Measurements from ENCODE around the gene USP4. TPM values are rescaled to one million over a fixed set of nuclear protein-coding genes. Genes with fewer than 3 reads are reported as not detected.
A peak's percentile ranks its signal among the peaks of the same experiment; 100 is the strongest.
"Not testable (repeated sequence)": the region's sequence is repeated elsewhere in the genome, so short reads cannot be mapped to it uniquely, and the experiment has no call there.

The USP4 gene
- total and polyA plus RNA-seq, 9 donors, result 17.9 to 59.0 (median 44.8) TPM

GRCh38 chr3:49255718-49256511 is 83.9 kb downstream of the USP4 start:
- H3K27ac ChIP-seq (ENCODE audit: low read length), result no peak overlapping the region
- 68% methylated on average over 3 of the region's 6 CpGs for WGBS (ENCODE audit: insufficient coverage)
- H3K27me3 ChIP-seq (ENCODE audit: control insufficient read depth, insufficient read depth, low read length), result no peaks in the 10 kb centered on the region
- no peak for DNase-seq
- peaks cover 10% of the 10 kb centered on the region for H3K4me1 ChIP-seq (ENCODE audit: control insufficient read depth, insufficient read depth, low read length)
- H3K36me3 ChIP-seq (ENCODE audit: control insufficient read depth, insufficient read depth, low read length), result peaks cover 3% of the 10 kb centered on the region
- H3K4me3 ChIP-seq (ENCODE audit: low read length), result no peak overlapping the region
- no peaks in the 10 kb centered on the region for H3K9me3 ChIP-seq (replicated peaks; ENCODE audit: control insufficient read depth, low read depth, low read length)

DNA sequence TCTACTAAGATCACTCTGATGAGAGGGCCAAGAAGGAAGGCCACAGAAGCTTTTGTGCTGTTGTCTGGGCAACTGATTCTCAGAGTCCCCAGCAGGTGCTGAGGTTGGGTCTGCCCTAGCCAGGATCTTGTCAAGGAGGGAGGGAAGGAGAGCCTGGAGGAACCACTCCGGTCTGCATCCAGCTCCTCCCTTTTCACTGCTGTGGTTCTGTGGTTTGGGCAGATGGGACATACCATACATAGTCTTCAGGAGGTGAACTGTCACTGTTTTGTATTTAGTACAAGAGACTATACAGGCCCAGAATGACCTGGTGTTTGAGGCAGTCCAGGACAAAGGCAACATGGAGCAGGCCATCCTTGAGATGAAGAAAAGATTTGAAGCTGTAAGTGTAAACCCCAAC is 84.7 kb downstream of the USP4 start:
- WGBS (ENCODE audit: insufficient coverage), result no CpG with 5 or more reads among the region's 1 CpG
- Histone ChIP-seq H3K4me3 (ENCODE audit: low read length) (no peak overlapping the region), H3K36me3 (ENCODE audit: control insufficient read depth, insufficient read depth, low read length) (peaks cover 3% of the 10 kb centered on the region), H3K4me1 (ENCODE audit: control insufficient read depth, insufficient read depth, low read length) (peaks cover 10% of the 10 kb centered on the region), H3K9me3 (replicated peaks; ENCODE audit: control insufficient read depth, low read depth, low read length) (no peaks in the 10 kb centered on the region), H3K27me3 (ENCODE audit: control insufficient read depth, insufficient read depth, low read length) (no peaks in the 10 kb centered on the region), H3K27ac (ENCODE audit: low read length) (no peak overlapping the region)
- peak; percentile 50 for DNase-seq

- no peak for DNase-seq
- H3K9me3 ChIP-seq (replicated peaks; ENCODE audit: control insufficient read depth, low read depth, low read length), result no peaks in the 10 kb centered on the region
- peaks cover 10% of the 10 kb centered on the region for H3K4me1 ChIP-seq (ENCODE audit: control insufficient read depth, insufficient read depth, low read length)
- no peaks in the 10 kb centered on the region for H3K27me3 ChIP-seq (ENCODE audit: control insufficient read depth, insufficient read depth, low read length)
- H3K36me3 ChIP-seq (ENCODE audit: control insufficient read depth, insufficient read depth, low read length), result peaks cover 3% of the 10 kb centered on the region
- H3K27ac ChIP-seq (ENCODE audit: low read length), result no peak overlapping the region
- WGBS (ENCODE audit: insufficient coverage), result no CpG with 5 or more reads among the region's 3 CpGs
- H3K4me3 ChIP-seq (ENCODE audit: low read length), result no peak overlapping the region
Measured at GRCh38 chr3:49253512-49253911, 86.3 kb downstream of the USP4 start.

DNA sequence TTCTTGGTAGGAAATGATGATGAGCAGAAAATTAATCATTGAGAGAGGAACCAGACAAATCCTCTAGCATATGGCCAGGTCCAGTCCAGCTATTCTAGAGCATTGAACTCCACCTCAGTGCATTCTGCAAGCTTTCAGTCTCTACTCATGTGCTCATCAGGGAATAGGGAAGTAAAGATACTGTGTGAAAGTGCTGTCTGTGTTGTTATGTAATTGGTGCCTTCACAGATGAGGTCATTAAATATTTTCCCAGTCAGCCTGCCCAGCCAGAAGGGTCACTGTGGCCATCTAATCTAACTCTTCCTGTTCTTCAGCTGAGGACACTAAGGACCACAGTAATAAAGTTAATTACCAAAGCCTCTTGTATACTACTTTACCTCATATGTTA is 91.0 kb downstream of the USP4 start:
- H3K27ac ChIP-seq (ENCODE audit: low read length), result peak overlapping the region; percentile 65
- H3K36me3 ChIP-seq (ENCODE audit: control insufficient read depth, insufficient read depth, low read length), result peaks cover 10% of the 10 kb centered on the region
- DNase-seq, result peak; percentile 78
- H3K4me1 ChIP-seq (ENCODE audit: control insufficient read depth, insufficient read depth, low read length), result no peaks in the 10 kb centered on the region
- H3K27me3 ChIP-seq (ENCODE audit: control insufficient read depth, insufficient read depth, low read length), result no peaks in the 10 kb centered on the region
- no peaks in the 10 kb centered on the region for H3K9me3 ChIP-seq (replicated peaks; ENCODE audit: control insufficient read depth, low read depth, low read length)
- H3K4me3 ChIP-seq (ENCODE audit: low read length), result no peak overlapping the region

DNA sequence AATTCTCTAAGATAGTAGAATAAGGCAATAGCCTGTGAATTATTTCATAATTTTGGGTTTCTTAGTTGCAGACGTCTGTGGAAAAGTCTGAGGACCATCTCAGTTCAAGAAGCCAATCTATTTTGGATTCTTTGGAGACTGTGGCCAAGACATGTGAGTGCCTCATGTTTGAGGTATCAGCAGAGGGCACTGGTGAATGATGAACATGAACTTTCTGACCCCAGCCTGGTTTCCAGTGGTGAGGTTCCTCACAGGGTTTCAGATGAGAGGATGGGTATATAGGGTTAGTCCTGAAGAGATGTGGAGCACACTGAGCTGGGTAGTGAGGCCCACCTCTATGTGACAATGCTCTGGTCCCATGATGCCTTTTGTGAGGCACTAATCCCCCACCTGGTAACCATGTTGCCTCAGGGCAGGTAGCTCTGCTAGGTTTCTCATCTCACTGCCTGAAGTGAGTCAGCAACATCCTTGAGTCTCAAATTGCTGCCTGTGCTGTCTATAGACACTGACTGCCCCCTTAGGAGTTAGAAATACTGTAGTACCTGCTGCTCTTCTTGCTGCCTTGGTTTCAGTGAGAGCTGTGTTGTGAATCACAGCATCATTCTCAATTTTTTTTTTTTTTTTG is 95.2 kb downstream of the USP4 start:
- Histone ChIP-seq H3K27ac (ENCODE audit: low read length) (no peak overlapping the region), H3K36me3 (ENCODE audit: control insufficient read depth, insufficient read depth, low read length) (peaks cover 21% of the 10 kb centered on the region), H3K27me3 (ENCODE audit: control insufficient read depth, insufficient read depth, low read length) (no peaks in the 10 kb centered on the region), H3K4me1 (ENCODE audit: control insufficient read depth, insufficient read depth, low read length) (no peaks in the 10 kb centered on the region), H3K4me3 (ENCODE audit: low read length) (no peak overlapping the region), H3K9me3 (replicated peaks; ENCODE audit: control insufficient read depth, low read depth, low read length) (no peaks in the 10 kb centered on the region)
- peak; percentile 60 for DNase-seq
- WGBS (ENCODE audit: insufficient coverage), result no CpG with 5 or more reads among the region's 1 CpG

GRCh38 chr3:49240091-49240490 is 99.8 kb downstream of the USP4 start:
- DNase-seq; H3K4me1 ChIP-seq (ENCODE audit: control insufficient read depth, insufficient read depth, low read length); H3K9me3 ChIP-seq (replicated peaks; ENCODE audit: control insufficient read depth, low read depth, low read length); H3K27me3 ChIP-seq (ENCODE audit: control insufficient read depth, insufficient read depth, low read length); H3K27ac ChIP-seq (ENCODE audit: low read length); H3K4me3 ChIP-seq (ENCODE audit: low read length): not testable (repeated sequence)
- WGBS (ENCODE audit: insufficient coverage), result 97% methylated on average over 6 of the region's 11 CpGs
- H3K36me3 ChIP-seq (ENCODE audit: control insufficient read depth, insufficient read depth, low read length), result peaks cover 15% of the 10 kb centered on the region

DNA sequence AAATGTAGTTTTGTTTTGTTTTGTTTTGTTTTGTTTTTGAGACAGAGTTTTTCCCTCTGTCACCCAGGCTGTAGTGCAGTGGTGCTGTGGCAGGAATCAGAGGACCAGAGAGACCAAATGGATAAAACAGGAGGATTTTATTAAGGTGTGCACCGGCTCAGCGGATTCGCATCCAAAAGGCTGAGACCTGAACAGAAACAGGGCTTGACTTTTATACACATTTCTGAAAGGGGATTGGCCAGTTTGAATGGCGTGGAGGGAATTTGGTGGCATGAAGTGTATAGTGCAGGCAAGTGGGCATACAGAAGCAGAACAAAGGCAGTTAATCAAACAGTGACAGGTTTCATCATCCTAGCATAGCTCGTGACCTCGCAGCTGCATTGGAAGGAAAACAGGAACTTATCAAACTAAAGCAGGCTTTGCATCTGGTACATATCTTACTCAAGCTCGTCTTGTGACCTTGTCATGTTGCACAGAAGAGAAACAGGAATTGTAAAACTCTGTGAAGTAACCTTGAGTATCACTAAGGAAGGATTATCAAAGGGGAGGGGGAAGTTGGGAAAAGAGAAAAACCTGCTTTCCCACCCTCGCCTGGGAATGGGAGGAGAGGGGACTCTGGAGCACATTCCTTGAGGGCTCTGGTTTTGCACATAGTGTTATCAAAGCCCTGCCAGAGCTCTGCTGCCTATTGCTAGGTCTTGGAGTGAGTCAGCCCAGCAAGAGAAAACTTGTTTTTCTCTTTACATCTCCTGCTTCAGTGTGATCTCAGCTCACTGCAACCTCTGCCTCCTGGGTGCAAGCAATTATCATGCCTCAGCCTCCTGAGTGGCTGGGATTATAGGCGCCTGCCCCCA is 101.4 kb downstream of the USP4 start:
- Histone ChIP-seq H3K27me3 (ENCODE audit: control insufficient read depth, insufficient read depth, low read length) (no peaks in the 10 kb centered on the region), H3K4me3 (ENCODE audit: low read length) (no peak overlapping the region), H3K9me3 (replicated peaks; ENCODE audit: control insufficient read depth, low read depth, low read length) (peaks cover 11% of the 10 kb centered on the region), H3K4me1 (ENCODE audit: control insufficient read depth, insufficient read depth, low read length) (no peaks in the 10 kb centered on the region), H3K27ac (ENCODE audit: low read length) (peak overlapping the region; percentile 51), H3K36me3 (ENCODE audit: control insufficient read depth, insufficient read depth, low read length) (peaks cover 11% of the 10 kb centered on the region)
- DNase-seq, result peak; percentile 80
- WGBS (ENCODE audit: insufficient coverage), result 76% methylated on average over 7 of the region's 9 CpGs

DNA sequence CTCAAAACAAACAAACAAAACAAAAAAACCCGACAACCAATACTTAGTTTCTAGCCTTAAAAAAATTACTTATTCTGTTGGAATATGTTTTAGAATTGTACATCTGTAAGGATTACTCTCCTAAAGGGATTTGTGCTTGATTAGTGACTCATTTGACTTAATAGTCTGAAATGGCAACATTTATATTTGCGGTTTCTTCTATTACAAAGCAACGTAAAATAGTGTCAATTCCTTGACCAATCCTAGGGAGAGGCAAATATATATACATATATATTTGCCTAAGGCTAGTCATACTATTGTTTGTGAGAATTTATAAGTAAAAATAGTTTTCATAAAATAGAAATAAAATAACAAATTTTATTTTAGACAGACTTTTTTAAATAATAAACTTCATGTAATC is 102.5 kb downstream of the USP4 start:
- WGBS (ENCODE audit: insufficient coverage), result no CpG with 5 or more reads among the region's 3 CpGs
- no peak overlapping the region for H3K4me3 ChIP-seq (ENCODE audit: low read length)
- no peaks in the 10 kb centered on the region for H3K27me3 ChIP-seq (ENCODE audit: control insufficient read depth, insufficient read depth, low read length)
- peaks cover 18% of the 10 kb centered on the region for H3K9me3 ChIP-seq (replicated peaks; ENCODE audit: control insufficient read depth, low read depth, low read length)
- peaks cover 7% of the 10 kb centered on the region for H3K36me3 ChIP-seq (ENCODE audit: control insufficient read depth, insufficient read depth, low read length)
- no peaks in the 10 kb centered on the region for H3K4me1 ChIP-seq (ENCODE audit: control insufficient read depth, insufficient read depth, low read length)
- DNase-seq, result no peak
- no peak overlapping the region for H3K27ac ChIP-seq (ENCODE audit: low read length)

DNA sequence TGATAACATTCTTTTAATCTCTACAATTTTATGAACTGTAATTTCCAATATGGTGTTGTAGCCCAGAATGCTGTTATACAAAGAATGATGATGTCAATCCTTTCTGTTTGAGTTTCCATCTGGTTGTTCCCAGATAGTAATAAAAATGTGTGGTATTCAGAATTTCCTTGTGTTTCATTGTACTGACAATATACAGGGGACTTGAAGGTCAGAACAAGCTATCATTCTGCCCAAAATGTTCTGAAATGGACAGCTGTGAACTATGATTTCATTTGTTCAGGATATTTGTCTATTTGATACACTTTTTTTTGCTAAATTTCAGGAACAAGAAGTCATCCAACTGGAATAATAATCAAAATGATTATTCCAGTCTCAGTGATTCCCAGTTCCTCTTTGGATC is 103.6 kb downstream of the USP4 start:
- peaks cover 25% of the 10 kb centered on the region for H3K9me3 ChIP-seq (replicated peaks; ENCODE audit: control insufficient read depth, low read depth, low read length)
- no peak overlapping the region for H3K27ac ChIP-seq (ENCODE audit: low read length)
- no peaks in the 10 kb centered on the region for H3K4me1 ChIP-seq (ENCODE audit: control insufficient read depth, insufficient read depth, low read length)
- no peaks in the 10 kb centered on the region for H3K27me3 ChIP-seq (ENCODE audit: control insufficient read depth, insufficient read depth, low read length)
- H3K4me3 ChIP-seq (ENCODE audit: low read length), result no peak overlapping the region
- DNase-seq, result no peak
- peaks cover 2% of the 10 kb centered on the region for H3K36me3 ChIP-seq (ENCODE audit: control insufficient read depth, insufficient read depth, low read length)

DNA sequence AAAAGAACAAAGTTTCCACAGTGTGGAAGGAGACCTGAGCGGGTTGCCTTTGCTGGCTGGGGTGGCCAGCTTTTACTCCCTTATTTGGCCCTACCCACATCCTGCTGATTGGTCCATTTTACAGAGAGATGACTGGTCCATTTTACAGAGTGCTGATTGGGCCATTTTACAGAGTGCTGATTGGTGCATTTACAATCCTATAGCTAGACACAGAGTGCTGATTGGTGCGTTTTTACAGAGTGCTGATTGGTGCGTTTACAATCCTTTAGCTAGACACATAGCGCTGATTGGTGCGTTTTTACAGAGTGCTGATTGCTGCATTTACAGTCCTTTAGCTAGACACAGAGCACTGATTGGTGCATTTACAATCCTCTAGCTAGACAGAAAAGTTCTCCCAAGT is 111.0 kb downstream of the USP4 start:
- not testable (repeated sequence) for DNase-seq; H3K4me1 ChIP-seq (ENCODE audit: control insufficient read depth, insufficient read depth, low read length); H3K27me3 ChIP-seq (ENCODE audit: control insufficient read depth, insufficient read depth, low read length); H3K27ac ChIP-seq (ENCODE audit: low read length); H3K4me3 ChIP-seq (ENCODE audit: low read length); H3K36me3 ChIP-seq (ENCODE audit: control insufficient read depth, insufficient read depth, low read length)
- WGBS (ENCODE audit: insufficient coverage), result 92% methylated on average over 4 of the region's 5 CpGs
- H3K9me3 ChIP-seq (replicated peaks; ENCODE audit: control insufficient read depth, low read depth, low read length), result peaks cover 50% of the 10 kb centered on the region
